Activated naive CD8-positive, alpha-beta T cell treated with anti-CD3 and anti-CD28 coated beads, Interleukin-2, amount 50 U/mL, for 16 hours (primary cell): Measurements from ENCODE around the gene LCLAT1.

Source experiments
- DNase-seq: peaks from one replicate; pipeline ENCODE4 v3.0.0-alpha.2; 2020; ENCODE audit warnings: low read depth, low spot score

Gene LCLAT1

GRCh38 chr2:30422444-30423040 lies 24.5 kb upstream of the LCLAT1 start:
- peak; percentile 75 for DNase-seq

GRCh38 chr2:30424231-30424630 lies 22.8 kb upstream of the LCLAT1 start:
- DNase-seq: no peak

GRCh38 chr2:30425326-30425725 lies 21.7 kb upstream of the LCLAT1 start:
- no peak for DNase-seq

- no peak for DNase-seq
Observed at GRCh38 chr2:30427606-30428347, 19.3 kb upstream of the LCLAT1 start.

- DNase-seq: no peak
Observed at GRCh38 chr2:30428348-30428662, 18.7 kb upstream of the LCLAT1 start.

GRCh38 chr2:30428827-30429461 lies 18.1 kb upstream of the LCLAT1 start:
- DNase-seq: no peak

- no peak for DNase-seq
Observed at GRCh38 chr2:30433541-30434299, 13.3 kb upstream of the LCLAT1 start.

GRCh38 chr2:30434708-30435107 lies 12.3 kb upstream of the LCLAT1 start:
- no peak for DNase-seq

GRCh38 chr2:30436859-30437435 lies 10.1 kb upstream of the LCLAT1 start:
- no peak for DNase-seq

GRCh38 chr2:30437809-30438548 lies 9.1 kb upstream of the LCLAT1 start:
- no peak for DNase-seq

GRCh38 chr2:30439296-30439695 lies 7.8 kb upstream of the LCLAT1 start:
- DNase-seq: no peak

GRCh38 chr2:30439879-30440278 lies 7.2 kb upstream of the LCLAT1 start:
- no peak for DNase-seq

- DNase-seq: no peak
Observed at GRCh38 chr2:30441023-30441422, 6.0 kb upstream of the LCLAT1 start.

- no peak for DNase-seq
Observed at GRCh38 chr2:30443081-30443480, 4.0 kb upstream of the LCLAT1 start.

- DNase-seq: no peak
Observed at GRCh38 chr2:30444273-30444672, 2.8 kb upstream of the LCLAT1 start.

- no peak for DNase-seq
Observed at GRCh38 chr2:30445266-30445821, 1.7 kb upstream of the LCLAT1 start.

- no peak for DNase-seq
Observed at GRCh38 chr2:30446602-30447148, 371 bp upstream of the LCLAT1 start.

- no peak for DNase-seq
Observed at GRCh38 chr2:30448308-30448707, 1.3 kb downstream of the LCLAT1 start.

- DNase-seq: no peak
Observed at GRCh38 chr2:30448866-30449265, 1.8 kb downstream of the LCLAT1 start.

- no peak for DNase-seq
Observed at GRCh38 chr2:30450025-30450424, 3.0 kb downstream of the LCLAT1 start.

- no peak for DNase-seq
Observed at GRCh38 chr2:30453498-30453897, 6.5 kb downstream of the LCLAT1 start.
